Activated CD8-positive, alpha-beta memory T cell treated with anti-CD3 and anti-CD28 coated beads, Interleukin-2, amount 50 U/mL, for 24 hours (primary cell): ENCODE data around the gene HCN1.
"Not testable (repeated sequence)": the region's sequence is repeated elsewhere in the genome, so short reads cannot be mapped to it uniquely, and the experiment has no call there.

ENCODE experiments used
- DNase-seq: peaks from one replicate; pipeline ENCODE4 v3.0.0-alpha.2; 2020; ENCODE audit errors: extremely low read depth

Gene HCN1

DNA sequence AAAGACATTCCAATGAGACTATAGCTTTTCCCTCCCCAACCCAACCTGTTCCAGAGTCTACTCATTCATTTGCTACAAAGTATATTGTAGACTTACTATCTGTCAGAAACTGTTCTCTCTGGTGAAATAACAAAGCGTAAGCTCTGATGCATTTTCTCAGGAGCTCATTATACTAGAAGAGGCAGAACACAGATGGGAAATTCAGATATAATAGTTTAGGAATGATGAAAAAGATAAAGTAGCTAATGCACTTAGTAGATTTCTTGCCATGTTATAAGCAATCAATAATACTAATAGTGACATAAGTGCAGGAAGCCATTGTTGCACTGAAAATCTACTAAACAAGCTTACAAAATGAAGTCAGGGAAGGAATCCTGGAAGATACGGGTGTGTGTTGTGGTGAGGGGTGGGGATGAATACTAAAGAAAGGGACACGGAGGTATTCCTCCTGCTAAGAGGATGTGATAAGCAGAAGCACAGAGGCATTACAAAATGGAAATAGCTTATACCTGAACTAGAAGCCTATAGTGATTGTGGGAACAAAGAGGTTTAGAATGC lies 78.2 kb downstream of the HCN1 start:
- DNase-seq: no peak

DNA sequence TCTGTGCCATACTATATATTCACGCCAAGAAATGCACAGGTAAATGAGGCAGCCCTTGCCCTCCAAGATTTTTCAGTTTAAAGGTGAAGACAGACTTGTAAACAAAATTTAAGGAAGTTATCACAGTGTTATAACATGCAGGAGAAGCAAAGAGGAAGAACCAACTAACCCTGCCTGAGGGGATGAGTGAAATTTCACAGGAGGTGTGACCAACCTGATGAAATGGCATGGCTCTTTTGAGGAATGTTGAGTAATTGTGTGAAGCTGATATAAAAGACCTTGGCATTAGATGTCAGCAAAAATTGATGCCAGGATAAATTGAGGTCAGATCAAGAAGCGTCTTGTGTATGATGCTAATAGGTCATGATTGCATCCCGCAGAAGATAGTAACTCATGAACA lies 86.5 kb downstream of the HCN1 start:
- no peak for DNase-seq

DNA sequence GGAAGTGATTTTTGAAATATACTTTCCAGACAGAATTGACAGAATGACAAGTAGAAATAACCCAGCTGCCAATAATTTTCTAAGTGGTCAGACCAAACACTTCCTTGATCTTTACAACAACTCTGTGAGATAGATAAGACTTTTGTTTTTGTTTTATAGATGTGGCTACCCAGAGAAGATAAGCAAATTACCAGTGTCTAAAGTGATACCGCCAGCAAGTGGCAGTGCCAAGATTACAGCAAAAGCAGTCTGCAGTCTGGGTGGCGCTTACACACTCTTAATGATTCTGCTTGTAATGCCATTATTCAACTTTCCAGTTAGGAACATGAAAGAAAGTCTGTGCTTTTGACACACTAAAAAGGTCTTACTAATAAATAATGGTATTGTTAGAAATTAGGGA lies 92.1 kb downstream of the HCN1 start:
- DNase-seq: no peak

DNA sequence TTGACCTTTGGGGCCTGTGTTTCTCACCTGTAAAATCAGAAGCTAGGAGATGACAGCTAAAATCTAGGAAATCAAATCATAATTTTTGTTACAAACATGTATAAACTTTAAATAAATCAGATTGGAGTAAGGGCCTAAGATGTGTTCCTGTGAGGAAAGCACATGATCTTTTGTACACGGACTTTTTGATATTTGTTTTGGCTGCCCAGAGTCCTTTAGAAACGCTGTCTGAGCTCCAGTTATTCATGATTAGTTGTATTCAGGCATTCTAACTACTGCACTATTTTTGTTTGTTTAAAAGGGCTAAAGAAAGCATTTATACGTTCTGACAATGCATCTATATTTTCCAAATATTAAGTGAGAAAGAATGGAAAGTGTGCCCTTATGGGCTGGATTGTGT lies 94.8 kb downstream of the HCN1 start:
- DNase-seq: no peak

DNA sequence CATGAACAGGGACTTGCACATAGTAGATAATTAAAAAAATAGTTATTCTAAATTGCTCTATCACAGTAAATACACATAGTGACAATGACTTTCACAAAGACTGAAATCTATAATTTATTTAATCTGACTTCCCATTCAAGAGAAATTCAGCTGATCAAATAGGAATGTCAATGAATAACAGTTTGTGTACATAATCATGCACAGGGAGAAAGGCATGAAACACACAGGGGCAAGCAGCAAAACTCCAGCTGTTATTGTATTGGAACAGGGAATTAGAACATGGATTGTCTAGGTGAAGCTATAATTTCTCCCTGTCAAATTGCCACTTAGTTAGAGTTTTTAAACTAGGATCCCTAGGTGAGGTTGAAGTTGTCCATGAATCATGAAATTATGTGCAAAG lies 99.9 kb downstream of the HCN1 start:
- DNase-seq: no peak

DNA sequence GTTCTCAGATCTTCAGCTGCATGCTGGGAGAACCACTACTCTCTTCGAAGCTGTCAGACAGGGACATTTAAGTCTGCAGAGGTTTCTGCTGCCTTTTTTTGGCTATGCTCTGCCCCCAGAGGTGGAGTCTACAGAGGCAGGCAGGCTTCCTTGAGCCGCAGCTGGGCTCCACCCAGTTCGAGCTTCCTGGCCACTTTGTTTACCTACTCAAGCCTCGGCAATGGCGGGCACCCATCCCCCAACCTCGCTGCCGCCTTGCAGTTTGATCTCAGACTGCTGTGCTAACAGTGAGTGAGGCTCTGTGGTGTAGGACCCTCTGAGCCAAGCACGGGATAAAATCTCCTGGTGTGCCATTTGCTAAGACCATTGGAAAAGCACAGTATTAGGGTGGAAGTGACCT lies 110.2 kb downstream of the HCN1 start:
- DNase-seq: not testable (repeated sequence)

DNA sequence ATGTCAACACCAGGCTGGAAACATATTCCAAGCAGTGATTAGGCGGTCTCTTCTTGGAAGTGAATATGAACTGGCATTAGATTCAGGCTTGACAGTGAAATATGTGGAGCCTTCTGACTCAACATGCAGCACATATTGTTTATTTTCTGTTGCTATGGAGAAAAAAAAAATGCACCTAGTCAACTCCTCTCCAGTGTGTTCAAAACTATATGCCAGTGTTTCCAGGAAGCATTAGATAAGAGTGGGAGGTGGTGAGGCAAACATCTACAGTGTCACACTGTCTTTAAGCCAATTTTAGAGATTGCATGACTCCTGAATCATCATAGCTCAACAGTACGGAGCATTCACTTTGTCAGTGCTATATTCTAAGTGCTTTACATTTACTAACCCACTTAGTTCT lies 117.9 kb downstream of the HCN1 start:
- DNase-seq: no peak

DNA sequence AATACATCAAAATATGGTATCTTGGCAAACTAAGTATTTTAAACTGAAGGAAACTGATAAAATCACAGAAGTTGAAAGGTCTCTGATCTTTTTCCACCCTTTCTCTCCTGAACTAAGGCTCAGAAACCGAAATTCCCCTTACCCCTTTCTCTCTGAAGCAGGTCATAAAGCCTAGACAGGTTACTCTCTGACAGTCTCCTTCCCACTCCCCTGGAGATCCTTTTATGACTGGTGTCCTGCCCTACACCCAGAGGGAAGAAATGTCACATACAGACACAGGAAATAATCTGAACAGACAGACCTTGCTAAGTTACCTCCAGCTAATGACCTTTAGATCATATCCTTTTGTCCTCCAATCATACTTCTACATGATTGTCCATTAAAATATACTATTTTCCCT lies 127.4 kb downstream of the HCN1 start:
- no peak for DNase-seq

DNA sequence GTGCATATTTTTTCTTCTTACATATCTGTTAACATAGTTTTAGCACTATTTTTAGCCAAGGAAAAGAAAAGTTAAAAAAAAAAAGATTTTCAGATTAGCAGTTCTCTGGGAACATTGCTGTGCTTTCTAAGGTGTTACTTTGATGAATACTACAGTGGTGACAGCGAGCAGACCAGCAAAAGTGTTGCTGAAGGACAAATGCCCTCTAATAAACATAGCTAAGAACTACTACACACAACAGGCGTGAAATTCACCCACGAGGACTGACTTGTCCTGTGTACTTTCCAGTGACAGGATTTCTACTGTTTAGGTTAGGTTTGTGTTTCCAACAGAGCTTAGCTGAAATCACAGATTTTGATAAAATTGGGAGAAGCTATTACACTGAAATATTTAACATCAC lies 153.8 kb downstream of the HCN1 start:
- no peak for DNase-seq

DNA sequence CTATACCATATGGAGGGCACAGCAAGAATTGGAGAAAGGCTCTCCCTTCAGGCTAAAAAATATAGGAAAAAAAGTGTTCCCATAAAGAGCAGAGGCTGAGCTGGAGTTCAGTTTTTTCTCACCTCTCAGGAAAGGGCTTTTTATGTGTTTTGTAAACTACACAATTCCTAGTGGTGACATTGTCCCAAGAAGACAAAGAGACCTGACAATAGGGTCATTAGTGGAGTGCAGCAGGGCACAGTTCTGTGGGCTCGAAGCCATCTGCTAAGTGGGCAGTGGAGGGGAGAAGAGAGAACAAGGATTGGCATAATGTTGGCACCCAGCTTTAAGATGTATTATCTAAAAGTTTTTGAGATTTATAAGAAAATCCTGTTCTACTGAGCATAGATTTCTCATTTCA lies 162.5 kb downstream of the HCN1 start:
- DNase-seq: no peak

DNA sequence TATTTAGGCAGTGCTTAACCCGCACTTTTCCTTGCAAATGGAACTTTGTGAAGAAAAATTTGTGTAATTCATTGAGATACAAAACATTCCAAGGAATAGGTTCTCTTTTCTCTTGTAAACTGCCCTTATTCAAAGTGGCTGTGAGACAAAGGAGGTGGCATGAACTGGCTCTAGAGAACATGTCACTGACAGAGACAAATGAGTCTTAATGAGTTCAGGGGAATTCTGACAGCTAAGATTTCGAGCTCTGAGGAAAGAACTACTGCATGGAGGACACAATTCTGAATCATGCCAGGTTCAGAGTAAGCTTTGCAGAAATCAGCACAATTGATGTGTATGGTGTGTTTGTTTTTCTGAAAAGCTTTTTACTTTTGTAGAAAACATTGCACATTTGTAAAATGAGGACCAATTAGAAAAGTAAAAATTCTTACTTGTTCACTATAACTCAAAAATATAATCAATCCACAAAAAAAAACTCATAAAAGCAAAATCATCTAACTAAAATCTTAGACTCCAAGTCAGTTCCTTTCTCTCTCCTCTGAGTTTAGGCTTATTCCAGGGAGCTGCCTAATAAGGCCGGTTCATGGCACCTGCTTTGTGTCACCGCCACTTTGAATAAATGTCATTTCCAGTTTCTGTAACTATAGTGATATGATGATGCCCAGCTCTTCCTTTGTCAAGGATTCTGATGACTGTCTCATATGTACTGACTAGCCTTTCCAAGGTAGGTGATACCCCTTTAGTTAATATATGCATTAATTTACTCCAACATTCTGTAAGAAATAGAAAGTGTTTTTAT lies 163.2 kb downstream of the HCN1 start:
- DNase-seq: no peak

DNA sequence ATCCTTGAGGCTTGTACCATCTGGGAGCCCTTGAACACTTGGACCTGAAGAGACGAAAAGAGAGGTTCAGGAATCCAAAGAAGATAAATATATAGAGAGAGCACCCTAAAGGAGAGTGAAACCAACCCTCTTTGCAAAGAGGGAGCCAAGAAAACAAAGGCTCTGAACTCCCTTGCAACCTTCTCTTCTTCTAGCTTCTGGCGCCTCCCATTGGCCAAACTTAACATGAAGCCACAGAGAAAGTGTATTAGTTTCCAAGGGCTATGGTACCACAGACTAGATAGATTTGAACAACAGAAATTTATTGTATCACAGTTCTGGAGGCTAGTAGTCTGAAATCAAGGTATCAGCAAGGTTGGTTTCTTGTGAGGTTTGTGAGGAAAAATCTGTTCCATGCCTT lies 175.1 kb downstream of the HCN1 start:
- no peak for DNase-seq

DNA sequence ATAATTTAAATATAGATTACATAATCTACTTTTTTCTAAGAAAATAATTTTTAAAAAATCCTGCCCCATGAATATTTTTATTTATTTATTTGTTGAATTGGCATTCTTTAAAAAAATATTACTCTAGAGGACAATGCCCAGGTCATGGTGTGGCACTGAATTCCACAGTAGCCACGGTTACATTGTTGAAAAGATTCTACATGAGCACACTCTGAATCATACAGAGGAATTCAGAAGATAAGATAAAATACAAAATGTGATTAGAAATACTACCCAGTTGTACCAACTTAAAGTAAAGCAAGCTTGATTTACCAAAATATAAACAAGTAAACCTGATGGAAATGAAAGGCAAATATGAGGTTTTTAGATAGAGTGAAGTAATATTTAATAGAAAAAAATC lies 183.7 kb downstream of the HCN1 start:
- no peak for DNase-seq

DNA sequence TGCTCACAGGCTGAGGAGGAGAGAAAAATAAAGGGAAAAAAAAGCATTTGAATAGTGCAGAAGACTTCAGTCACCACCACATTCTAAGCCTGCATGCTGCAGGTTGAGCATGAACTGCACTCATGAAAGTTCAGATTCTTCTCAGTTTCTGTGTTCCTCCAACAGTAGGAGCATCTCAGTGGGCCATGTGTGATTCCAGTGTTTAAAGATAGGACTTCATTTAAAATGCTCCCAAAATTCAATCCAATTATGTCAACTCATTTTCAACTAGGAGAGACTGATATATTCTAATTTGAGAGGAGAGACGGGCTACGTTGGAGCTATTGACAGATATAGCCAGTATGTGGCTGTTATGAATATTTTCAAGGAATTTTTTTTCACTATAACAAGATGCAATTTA lies 186.8 kb downstream of the HCN1 start:
- no peak for DNase-seq

DNA sequence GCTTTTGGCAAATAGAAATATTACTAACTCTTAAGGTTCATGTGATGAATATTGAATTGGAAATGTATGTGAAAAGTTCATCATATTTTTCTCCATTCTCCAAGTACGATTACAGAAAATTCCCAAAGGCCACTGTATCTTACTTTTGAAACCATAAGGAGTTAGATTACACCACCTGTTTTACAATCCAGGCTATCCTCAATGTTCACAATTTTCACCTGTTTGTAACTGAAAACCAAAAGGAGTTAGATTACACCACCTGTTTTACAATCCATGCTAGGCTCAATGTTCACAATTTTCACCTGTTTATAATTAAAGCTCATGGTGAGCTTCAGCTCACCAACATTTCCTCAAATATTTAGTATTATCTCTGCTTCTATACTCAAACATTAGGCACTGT lies 188.0 kb downstream of the HCN1 start:
- DNase-seq: no peak

DNA sequence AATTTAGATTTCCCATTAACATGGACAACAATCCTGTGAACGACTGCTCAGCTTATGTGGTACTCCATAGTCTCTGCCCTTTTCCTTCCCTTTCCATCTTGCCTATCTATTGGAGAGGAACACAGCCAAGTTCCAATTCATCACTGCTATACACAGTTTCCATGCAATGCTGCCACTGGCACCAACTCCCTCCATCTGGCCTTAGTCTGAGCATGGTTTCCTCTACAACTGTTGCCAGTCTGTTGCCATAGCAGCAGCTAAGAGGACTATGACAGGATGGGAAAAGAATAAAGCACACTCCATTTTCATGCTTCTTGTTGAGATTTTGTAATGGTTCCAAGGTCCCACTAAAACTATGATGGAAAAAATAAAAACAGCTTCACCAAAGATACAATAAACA lies 189.0 kb downstream of the HCN1 start:
- no peak for DNase-seq

DNA sequence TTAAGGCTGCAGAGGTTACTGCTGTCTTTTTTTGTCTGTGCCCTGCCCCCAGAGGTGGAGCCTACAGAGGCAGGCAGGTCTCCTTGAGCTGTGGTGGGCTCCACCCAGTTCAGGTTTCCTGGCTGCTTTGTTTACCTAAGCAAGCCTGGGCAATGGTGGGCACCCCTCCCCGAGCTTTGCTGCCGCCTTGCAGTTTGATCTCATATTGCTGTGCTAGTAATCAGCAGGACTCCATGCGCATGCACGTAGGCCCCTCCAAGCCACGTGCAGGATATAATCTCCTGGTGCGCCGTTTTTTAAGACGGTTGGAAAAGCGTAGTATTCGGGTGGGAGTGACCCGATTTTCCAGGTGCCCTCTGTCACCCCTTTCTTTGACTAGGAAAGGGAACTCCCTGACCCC lies 197.2 kb downstream of the HCN1 start:
- DNase-seq: not testable (repeated sequence)

DNA sequence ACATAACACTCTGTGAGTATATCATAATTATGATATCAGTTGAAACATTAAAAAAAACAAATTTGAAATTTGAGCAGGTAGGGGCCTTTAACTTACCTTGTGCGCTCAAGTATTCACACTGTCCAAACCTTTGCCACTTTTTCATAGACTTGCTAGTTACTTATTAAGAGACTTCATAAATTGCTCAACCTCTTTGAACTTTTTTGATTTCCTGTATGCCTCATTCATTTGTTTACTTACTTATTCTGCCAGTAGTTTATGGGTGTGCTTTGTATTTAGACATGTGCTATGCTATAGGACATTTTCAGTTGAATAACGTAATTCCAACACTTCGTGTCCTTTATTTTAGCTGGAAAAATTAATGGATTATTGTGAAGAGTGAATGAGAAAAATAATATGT lies 204.8 kb downstream of the HCN1 start:
- no peak for DNase-seq

DNA sequence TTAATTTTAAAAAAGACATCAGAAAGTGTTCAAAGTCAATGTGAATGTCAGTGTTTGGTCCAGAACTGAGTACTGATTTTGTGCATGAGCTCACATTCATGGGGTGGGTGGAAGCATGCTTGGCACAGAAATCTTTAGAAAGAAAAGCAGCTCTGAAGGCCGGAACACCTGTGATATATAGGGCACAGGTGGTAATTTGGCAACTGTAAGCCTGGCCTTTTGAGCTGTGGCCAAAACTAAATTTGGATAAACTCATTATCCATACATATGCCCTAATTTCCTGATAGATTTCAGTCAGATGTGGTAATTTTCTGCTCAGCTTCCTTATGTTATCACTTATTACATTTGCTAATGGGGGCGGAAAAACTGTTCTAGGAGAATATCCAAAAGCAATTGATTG lies 211.4 kb downstream of the HCN1 start:
- no peak for DNase-seq

DNA sequence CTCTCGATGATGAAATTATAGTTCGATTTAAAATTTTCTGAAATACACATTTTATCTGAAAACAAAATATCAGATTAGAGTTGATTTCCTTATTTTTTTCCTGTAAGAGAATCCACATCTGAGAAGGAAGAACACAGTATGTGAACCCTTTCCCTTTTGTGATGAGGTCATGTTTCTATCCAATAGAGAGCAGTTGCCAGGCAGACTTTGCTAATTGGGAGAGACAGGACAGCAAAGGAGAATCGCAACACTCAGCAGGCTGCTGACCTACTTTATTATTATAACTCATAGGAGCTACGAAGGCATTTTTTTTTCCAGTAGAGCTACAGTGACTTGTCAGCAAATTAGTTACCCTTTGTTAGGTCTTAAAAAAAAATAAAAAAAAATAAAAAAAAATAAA lies 242.1 kb downstream of the HCN1 start:
- DNase-seq: no peak

DNA sequence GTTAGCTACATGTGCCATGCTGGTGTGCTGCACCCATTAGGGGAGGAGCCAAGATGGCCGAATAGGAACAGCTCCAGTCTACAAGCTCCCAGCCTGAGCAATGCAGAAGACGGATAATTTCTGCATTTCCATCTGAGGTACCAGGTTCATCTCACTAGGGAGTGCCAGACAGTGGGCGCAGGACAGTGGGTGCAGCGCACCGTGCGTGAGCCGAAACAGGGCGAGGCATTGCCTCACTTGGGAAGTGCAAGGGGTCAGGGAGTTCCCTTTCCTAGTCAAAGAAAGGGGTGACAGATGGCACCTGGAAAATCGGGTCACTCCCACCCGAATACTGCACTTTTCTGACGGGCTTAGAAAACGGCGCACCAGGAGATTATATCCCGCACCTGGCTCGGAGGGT lies 251.3 kb downstream of the HCN1 start:
- not testable (repeated sequence) for DNase-seq

DNA sequence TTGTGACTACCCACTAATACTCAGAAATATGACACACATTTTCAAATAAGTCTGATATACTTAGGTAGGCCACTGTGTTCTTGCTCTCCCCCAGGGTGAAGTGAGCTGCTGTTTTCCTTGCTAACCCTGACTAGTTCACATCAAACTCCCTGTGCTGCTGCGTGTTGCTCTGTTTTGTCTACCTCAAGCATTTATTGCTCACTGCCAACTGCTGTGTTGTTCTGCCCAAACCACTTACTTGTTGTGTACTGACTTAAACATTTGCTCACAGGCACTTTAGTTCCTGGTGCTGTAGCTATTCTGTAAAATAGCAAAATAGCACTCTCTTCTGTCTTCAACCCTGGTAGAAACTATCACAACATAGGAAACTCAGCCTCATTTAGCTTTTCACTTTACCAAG lies 255.7 kb downstream of the HCN1 start:
- DNase-seq: no peak

DNA sequence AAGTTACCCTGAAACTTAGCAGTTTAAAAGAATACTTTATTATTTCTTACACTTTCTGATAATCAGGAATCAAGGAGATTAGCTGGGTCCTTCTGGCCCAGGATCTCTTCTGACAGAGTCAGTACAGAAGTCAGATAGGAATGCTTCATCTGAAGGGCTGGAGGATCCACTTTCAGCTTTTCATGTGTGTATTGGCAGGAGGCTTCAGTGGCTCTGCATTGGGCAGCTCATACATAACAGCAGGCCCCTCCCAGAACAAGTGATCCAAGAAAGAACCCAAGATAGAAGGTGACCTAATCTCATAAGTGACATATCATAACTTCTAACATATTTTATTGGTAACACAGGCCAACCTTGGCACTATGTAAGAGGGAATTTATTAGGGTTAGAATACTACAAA lies 258.4 kb downstream of the HCN1 start:
- no peak for DNase-seq
